HG03045 (cell line): ENCODE measurements around the gene RPS6KB2.
A peak's percentile ranks its signal among the peaks of the same experiment; 100 is the strongest.
"Not testable (repeated sequence)": the region's sequence is repeated elsewhere in the genome, so short reads cannot be mapped to it uniquely, and the experiment has no call there.

Experiments
- ATAC-seq: cut with Tn5 transposase; IDR thresholded peaks from one replicate; pipeline ENCODE4 v1.9.1; 2021; ENCODE audit warnings: mild to moderate bottlenecking, moderate library complexity; ENCODE audit not compliant: unreplicated experiment

The RPS6KB2 gene

DNA sequence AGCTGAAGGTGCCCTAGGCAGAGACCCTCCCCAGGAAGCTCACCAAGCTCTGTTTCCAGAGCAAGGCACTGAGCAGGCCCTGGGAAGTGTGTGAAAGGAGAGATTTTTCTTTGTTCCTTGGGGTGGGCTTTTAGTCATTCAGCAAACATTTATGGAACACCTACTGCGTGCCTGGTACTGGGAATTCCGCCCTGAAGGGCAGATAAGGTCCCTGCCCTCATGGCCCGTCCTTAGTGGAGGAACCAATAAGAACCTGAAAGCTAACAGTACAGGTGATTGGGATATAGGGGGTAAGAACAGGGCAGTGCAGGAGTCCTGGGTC, 36.9 kb downstream of the RPS6KB2 start:
- no peak for ATAC-seq

DNA sequence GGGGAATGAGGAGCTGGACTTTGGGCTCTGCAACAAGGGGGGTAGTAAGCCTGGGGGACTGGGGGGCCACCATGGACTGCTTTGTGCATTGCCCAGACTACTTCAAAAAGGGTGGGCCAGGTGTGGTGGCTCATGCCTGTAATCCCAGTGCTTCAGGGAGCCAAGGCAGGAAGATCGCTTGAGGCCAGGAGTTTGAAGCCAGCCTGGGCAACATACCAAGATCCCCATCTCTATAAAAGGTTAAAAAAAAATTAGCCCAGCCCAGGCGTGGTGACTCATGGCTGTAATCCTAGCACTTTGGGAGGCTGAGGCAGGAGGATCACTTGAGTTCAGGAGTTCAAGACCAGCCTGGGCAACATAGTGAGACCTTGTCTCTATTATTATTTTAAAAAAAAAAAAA, 37.2 kb downstream of the RPS6KB2 start:
- not testable (repeated sequence) for ATAC-seq

GRCh38 chr11:67466367-67466766, 38.1 kb downstream of the RPS6KB2 start:
- no peak for ATAC-seq

DNA sequence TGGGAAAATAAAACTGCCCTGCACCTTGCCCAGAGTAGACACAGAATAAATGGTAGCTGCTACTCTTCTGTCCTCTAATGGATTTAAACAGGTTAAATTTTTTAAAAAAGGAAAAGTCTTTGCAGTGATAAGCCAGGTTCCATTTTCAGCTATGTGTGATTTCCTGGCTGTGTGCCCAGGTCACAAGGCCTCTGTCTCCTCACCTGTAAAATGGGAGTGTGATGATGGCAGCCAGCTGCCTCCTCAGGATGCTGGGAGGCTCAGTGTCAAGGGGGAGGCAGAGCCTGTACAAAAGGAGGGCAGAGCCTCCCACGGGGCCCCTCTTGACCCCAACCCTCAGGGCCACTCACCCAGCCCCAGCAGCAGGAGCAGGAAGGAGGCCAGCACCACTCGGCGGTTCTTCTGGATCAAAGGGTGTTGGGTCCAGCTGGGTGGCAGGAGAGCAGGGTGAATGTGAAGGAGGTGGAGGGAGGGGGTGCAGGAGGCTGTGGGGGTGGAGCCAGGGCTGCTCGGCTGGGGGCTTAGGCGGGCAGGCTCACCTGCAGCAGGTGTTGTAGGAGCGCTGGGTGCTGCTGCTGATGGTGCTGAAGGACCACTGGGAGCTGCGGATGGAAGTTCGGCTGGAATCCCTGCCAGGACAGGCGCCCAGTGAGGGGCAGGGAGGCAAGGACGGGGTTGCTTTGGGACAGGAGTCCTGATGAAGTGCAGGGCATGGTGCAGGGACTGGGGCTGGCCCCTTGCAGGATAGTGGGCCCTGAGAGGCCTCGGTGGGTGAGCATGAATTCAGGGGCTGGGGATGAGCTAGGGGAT, 38.9 kb downstream of the RPS6KB2 start:
- no peak for ATAC-seq

DNA sequence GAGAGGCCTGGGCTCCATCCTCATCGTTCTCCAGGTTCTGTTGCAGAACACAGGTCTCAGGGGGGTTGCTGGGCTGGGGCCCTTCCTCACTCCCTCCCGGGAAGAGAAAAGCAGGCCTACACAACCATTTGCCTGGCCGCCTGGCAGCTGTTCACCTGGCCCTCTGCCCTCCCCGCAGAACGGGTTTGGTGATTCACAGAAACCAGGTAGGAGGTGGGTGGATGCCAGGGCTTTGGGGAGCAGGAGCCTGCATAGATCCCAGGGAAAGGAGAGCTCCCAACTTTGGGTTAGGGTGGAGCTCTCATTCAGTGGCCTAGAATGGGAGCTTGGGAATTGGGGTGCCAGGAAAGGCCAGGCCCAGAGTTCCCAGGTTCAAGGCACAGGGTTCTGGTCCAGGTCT, 39.8 kb downstream of the RPS6KB2 start:
- ATAC-seq = no peak

DNA sequence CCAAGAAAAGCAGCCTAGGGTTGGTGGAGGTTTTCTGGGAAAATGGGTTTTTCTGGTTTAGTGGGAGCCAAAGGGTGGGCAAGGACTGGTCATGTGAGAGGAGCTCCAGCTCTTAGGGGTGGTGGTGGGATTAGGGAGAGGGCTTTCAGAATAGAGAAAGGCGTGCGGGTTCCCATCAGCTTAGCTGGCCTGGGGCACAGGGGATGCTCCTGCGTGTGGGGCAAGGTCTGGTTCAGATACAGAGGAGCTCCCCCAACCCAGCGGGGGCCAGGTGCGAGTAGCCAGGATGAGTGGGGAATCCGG, 40.1 kb downstream of the RPS6KB2 start:
- no peak for ATAC-seq

GRCh38 chr11:67468759-67469507, 40.6 kb downstream of the RPS6KB2 start, which contains the start of gene TMEM134:
Gene TMEM134, minus strand, starts transcription at chr11:67469251. Its CDS starts 59 bp downstream, at chr11:67469192.
- peak; percentile 63 for ATAC-seq

DNA sequence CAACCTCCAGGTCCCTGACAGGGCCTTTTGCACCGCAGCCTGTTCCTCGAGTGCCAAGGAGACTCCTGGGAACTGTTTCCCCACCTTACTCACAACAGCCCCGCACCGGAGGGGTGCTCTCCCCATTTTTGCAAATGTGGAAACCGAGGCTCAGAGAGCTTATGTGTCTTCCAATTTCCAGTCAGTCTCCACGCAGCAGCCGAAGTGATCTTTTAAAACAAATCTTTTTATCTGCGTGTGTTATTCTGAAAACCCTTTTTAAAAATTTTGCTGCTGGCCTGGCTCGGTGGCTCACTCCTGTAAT, 41.2 kb downstream of the RPS6KB2 start:
- no peak for ATAC-seq

- no peak for ATAC-seq
These were observed 42.2 kb downstream of the RPS6KB2 start for GRCh38 chr11:67470337-67471002.

DNA sequence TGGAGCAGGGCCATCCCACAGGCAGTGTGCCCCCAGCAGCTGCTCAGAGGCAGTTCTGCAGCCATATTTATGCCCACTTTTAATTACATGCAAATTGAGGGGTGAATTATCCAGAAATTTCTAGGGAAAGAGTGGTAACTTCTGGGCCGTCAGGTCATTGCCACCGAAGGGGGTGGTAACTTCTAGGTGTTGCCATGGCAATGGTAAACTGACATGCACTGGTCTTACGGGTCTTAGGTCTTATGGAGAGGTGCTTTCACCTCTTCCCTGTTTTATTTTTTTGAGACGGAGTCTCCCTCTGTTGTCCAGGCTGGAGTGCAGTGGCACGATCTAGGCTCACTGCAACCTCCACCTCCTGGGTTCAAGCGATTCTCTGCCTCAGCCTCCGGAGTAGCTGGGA, 44.6 kb downstream of the RPS6KB2 start:
- no peak for ATAC-seq

GRCh38 chr11:67476692-67477091, 48.4 kb downstream of the RPS6KB2 start:
- ATAC-seq = not testable (repeated sequence)

- ATAC-seq = not testable (repeated sequence)
These were observed 49.2 kb downstream of the RPS6KB2 start for GRCh38 chr11:67477344-67478050.

GRCh38 chr11:67482275-67482826, 54.1 kb downstream of the RPS6KB2 start:
- ATAC-seq = no peak

DNA sequence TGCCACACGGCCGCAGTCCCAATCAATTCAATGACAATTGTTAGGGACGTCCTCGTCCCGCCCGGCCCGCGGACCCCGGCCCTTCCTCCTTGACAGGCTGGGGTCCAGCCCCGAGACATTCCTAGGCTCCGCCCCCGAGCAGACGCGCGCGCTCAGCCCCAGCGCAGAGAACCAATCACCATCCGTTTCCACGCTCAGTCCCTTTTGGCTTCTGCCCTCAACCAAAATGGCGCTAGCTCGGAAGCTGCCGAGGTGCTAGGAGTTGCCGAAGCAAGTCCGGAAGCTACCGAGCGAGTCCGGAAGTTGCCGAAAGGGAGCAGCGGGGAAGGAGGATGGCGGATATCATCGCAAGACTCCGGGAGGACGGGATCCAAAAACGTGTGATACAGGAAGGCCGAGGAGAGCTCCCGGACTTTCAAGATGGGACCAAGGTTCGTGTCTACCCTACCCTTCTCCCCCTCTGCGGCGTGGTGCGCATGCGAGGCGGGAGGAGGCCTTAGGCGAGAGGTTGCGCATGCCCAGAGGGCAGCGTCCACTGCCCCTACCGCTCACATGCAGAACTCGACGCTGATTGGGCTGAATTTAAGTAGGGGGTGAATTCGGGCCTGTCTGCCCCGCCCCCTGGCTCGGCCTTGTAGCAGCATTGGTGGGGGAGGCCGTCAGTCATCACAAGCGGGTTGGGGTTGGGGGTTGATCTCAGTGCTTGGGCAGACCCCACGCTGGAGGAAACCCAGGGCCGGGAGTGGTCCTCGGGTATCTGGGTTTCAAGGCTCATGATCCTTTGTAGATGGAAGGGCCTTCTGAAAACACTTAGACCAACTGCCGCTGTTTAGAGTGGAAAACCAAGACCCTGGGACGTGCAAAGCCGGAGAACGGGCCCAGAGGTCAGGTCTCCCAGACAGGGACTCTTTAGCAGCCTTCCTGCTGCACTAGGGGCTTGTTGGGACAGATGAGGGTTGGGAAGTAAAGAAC, 54.8 kb downstream of the RPS6KB2 start, which contains the start of gene AIP:
Gene AIP, plus strand, starts transcription at position 200 of the 972 bp plus-strand sequence. Its CDS starts 133 bp downstream, at position 333.
- ATAC-seq = peak; percentile 69

DNA sequence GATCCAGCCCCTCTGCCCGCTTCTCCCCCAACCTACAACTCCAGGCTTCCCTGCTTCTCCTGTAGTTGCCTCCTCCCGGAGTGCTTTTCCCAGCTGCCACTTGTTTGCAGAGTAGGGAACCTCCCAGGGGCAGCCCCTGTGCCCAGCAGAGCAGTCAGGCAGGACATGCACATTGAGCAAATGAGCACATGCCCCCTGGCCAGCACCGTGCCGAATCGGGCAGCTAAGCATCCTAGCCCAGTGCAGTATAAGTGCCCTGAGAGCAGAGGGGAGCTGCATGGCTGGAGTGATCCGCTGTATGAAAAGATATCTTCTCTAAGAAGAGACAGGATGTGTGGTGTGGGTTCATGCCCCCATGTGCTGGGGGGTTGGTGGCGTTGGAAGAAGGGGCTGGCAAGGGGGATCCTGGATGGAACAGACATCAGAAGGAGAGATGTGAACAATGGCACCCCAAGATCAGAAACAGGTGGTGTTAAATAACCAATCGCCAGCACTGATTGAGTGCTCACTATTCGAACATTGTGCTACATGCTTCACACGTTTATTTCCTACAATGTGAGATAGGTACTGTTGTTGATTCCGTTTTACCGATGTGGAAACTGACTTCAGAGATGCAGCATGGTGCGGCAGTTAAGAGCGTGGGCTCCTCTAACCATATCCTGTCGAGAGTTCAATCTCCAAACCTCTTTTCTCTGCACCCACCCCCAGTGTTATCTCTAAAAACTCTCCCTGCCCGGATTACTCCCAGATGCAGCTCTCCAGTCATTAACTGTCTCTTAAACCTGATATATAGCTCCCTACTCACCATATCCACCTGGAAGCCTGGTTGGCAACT, 55.8 kb downstream of the RPS6KB2 start:
- ATAC-seq = no peak

DNA sequence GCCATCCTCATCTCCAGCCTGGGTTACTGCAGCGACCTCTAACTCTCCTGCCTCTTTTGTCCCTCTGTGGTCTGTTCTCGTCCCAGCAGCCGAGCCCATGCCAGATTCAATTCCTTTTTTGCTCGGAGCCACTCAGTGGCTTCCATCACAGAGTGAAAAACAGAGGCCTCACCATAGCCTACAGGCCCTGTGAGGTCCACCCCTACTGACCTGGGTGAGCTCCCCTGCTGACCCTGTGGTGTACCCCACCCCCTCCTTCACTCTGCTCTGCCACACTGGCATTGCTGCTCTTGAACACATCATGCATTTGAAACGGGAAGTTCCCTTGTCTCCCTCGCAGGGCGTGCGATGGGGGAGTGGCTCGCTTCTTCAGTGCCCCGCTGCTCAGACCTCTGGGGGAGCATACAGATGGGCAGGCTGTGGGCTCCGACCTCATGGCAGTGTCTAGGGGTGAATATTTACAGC, 56.6 kb downstream of the RPS6KB2 start:
- no peak for ATAC-seq
